Sigmoid colon (tissue), 7 donors: ENCODE data around the gene KAT5. TPM values are rescaled to one million over a fixed set of nuclear protein-coding genes. Genes with fewer than 3 reads are reported as not detected.

ENCODE experiments used
- DNase-seq: peaks from one replicate; pipeline ENCODE4 v3.0.0-alpha.2; 2019
- H3K27ac ChIP-seq, 4 donors: fragments of 200-600 bp; sonication (generic); one replicate each; pipeline ENCODE4 v1.5.1; 2016 to 2019; ENCODE audit warnings: mild to moderate bottlenecking in 1 of 4
- H3K27me3 ChIP-seq, 3 donors: fragments of 200-600 bp; sonication (generic); one replicate each; pipeline ENCODE4 v1.5.1; 2019; ENCODE audit warnings: mild to moderate bottlenecking in 1 of 3
- H3K36me3 ChIP-seq, 4 donors: fragments of 200-600 bp; sonication (generic); one replicate each; pipeline ENCODE4 v1.5.1; 2016 to 2019
- H3K4me1 ChIP-seq, 4 donors: fragments of 200-600 bp; sonication (generic); one replicate each; pipeline ENCODE4 v1.5.1; 2017 to 2019
- H3K4me3 ChIP-seq, 4 donors: fragments of 200-600 bp; sonication (generic); one replicate each; pipeline ENCODE4 v1.5.1; 2017 to 2019; ENCODE audit warnings: mild to moderate bottlenecking in 2 of 4, moderate library complexity in 1 of 4
- H3K9me3 ChIP-seq, 4 donors: fragments of 200-600 bp in 3 of 4; sonication (generic) in 3 of 4; one replicate each; pipeline versions ENCODE4 v1.5.1 to v1.6.1; 2013 to 2019
- EP300 ChIP-seq, 4 donors: sonication (generic); formaldehyde crosslinking; IDR thresholded peaks; one replicate each; pipeline ENCODE4 v1.6.1; 2017; ENCODE audit warnings: antibody characterized with exemption in 4 of 4
- POLR2A ChIP-seq, 2 donors: fragments of 450-650 bp; IDR thresholded peaks; one replicate each; pipeline ENCODE4 v1.6.1; 2016; ENCODE audit warnings: antibody characterized with exemption in 2 of 2, mild to moderate bottlenecking in 2 of 2, moderate library complexity in 2 of 2
- POLR2AphosphoS5 ChIP-seq, 4 donors: sonication (generic); formaldehyde crosslinking; IDR thresholded peaks; one replicate each; pipeline ENCODE4 v1.6.1; 2017; ENCODE audit warnings: antibody characterized with exemption in 4 of 4
- WGBS, 2 donors: extraction: QIAGEN DNeasy Blood & Tissue Kit; methylation state at CpG; one replicate each; pipeline ENCODE4 v1.1.7; 2013; 5-methylcytosine and 5-hydroxymethylcytosine counted together
- intact Hi-C: fragments of 100-400 bp; cut with DNase I; formaldehyde crosslinking; loops from one replicate; pipeline ENCODE4 v1.15.1; 2023
- polyA plus RNA-seq, 3 donors: library from polyadenylated mRNA; stranded (reverse); fragments of 200-250 nt; gene quantifications; one replicate each; pipeline ENCODE4 v1.2.3, GENCODE V29; 2013
- total RNA-seq, 4 donors: library from RNA; depleted of rRNA; stranded (reverse); fragments of >200 nt; gene quantifications; one replicate each; pipeline ENCODE4 v1.1.0, GENCODE V29; 2016
- TF ChIP-seq, protein P1 (sequence below), 4 experiments: fragments of 450-650 bp in 3 of 4; fragments of 200-600 bp in 1 of 4; IDR thresholded peaks; one replicate each; pipeline ENCODE4 v1.5.1; 2016 to 2019; ENCODE audit warnings: antibody characterized with exemption in 4 of 4, mild to moderate bottlenecking in 3 of 4, moderate library complexity in 2 of 4
- donor health status: healthy with polysubstance abuse.
- donor health status: Bipolar disorder and iron deficiency.
- donor health status: healthy.

The KAT5 gene
- total and polyA plus RNA-seq, 7 donors: 51.1 to 92.7 (median 68.1) TPM

DNA sequence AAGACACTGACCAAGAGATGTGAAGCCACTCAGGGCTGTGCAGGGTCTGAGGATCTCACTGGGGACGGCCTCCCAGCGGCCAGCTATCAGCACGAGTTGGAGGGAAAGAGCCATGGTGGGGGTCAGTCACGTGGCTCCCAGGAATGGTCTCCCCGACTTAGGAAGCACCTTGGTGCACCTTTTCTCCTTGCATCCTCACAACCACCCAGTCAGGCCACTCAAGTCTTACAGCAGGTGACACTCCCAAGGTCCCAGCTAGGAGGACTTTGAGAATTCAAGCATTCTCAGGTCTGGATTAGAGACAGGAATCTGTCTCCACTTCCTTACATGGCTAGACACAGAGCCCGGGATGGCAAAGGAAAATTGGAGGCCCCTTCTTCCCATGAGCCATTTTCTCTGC, 5.9 kb downstream of the KAT5 start:
- H3K4me1 ChIP-seq: peaks cover 0 to 35% (median 30%) of the 10 kb centered on the region in 4 donors
- WGBS, 2 donors: 78 to 81% methylated on average over 6 of the region's 6 CpGs
- DNase-seq: no peak
- H3K9me3 ChIP-seq: no peaks in the 10 kb centered on the region
- no peak overlapping the region for H3K27ac ChIP-seq
- TF ChIP-seq, protein P1, sequence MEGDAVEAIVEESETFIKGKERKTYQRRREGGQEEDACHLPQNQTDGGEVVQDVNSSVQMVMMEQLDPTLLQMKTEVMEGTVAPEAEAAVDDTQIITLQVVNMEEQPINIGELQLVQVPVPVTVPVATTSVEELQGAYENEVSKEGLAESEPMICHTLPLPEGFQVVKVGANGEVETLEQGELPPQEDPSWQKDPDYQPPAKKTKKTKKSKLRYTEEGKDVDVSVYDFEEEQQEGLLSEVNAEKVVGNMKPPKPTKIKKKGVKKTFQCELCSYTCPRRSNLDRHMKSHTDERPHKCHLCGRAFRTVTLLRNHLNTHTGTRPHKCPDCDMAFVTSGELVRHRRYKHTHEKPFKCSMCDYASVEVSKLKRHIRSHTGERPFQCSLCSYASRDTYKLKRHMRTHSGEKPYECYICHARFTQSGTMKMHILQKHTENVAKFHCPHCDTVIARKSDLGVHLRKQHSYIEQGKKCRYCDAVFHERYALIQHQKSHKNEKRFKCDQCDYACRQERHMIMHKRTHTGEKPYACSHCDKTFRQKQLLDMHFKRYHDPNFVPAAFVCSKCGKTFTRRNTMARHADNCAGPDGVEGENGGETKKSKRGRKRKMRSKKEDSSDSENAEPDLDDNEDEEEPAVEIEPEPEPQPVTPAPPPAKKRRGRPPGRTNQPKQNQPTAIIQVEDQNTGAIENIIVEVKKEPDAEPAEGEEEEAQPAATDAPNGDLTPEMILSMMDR (IDR thresholded peaks at IDR 0.05): no peak
- TF ChIP-seq POLR2A (IDR thresholded peaks at IDR 0.05): no peak
- TF ChIP-seq EP300 (IDR thresholded peaks at IDR 0.05): no peak
- no peak overlapping the region for H3K4me3 ChIP-seq
- H3K36me3 ChIP-seq: peaks cover 35 to 65% (median 55%) of the 10 kb centered on the region in 4 donors
- intact Hi-C loops: no loop called here
- no peaks in the 10 kb centered on the region for H3K27me3 ChIP-seq

DNA sequence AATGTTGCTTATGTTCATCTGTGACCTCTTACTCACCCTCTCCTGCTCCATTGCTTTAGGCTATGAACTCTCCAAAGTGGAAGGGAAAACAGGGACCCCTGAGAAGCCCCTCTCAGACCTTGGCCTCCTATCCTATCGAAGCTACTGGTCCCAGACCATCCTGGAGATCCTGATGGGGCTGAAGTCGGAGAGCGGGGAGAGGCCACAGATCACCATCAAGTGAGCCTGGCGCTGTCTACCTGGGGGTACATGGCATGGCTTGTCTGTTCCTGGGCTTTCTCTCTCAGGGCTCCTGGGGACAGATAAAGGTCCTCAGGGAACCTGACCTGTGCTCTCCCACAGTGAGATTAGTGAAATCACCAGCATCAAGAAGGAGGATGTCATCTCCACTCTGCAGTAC, 6.5 kb downstream of the KAT5 start:
- TF ChIP-seq POLR2AphosphoS5 (IDR thresholded peaks at IDR 0.05) (no peak), EP300 (IDR thresholded peaks at IDR 0.05) (no peak), POLR2A (IDR thresholded peaks at IDR 0.05) (no peak)
- TF ChIP-seq, protein P1 (IDR thresholded peaks at IDR 0.05): no peak
- DNase-seq: no peak
- Histone ChIP-seq H3K27me3 (no peaks in the 10 kb centered on the region), H3K4me3 (no peak overlapping the region), H3K4me1 (peaks cover 0 to 29% (median 24%) of the 10 kb centered on the region in 4 donors), H3K27ac (peak overlapping the region in 1 of 4 donors; percentile 95), H3K36me3 (peaks cover 33 to 59% (median 50%) of the 10 kb centered on the region in 4 donors), H3K9me3 (no peaks in the 10 kb centered on the region)
- 97% methylated on average over 4 of the region's 4 CpGs for WGBS, 2 donors
- intact Hi-C loops: no loop called here

DNA sequence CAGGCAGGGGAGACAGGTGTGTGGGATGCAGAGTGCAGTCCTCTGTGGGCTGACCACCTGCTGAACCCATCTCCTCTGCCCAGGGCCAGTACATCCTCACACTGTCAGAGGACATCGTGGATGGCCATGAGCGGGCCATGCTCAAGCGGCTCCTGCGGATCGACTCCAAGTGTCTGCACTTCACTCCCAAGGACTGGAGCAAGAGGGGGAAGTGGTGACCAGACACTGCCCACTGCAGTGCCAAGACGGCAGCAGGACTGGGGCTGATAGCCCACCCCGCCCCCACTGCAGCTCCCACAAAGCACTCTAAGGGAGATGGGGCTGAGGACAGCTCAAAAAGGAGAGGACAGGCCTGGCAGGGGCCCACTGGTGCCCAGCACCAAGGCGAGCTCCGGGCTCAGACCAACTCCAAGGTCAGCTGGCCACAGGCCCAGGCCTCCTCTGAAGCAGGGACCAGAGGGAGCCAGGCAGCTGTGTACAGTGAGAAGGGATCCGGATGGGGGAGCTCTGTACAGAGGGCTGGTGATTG, 7.0 kb downstream of the KAT5 start:
- intact Hi-C loops: no loop called here
- peak overlapping the region in 3 of 4 donors; percentile 92 to 96 (median 95) for H3K27ac ChIP-seq
- no peak for TF ChIP-seq POLR2AphosphoS5 (IDR thresholded peaks at IDR 0.05)
- TF ChIP-seq, protein P1 (IDR thresholded peaks at IDR 0.05): no peak
- TF ChIP-seq EP300 (IDR thresholded peaks at IDR 0.05): no peak
- no peak for TF ChIP-seq POLR2A (IDR thresholded peaks at IDR 0.05)
- H3K4me1 ChIP-seq: peaks cover 0 to 25% (median 21%) of the 10 kb centered on the region in 4 donors
- H3K36me3 ChIP-seq: peaks cover 28 to 54% (median 45%) of the 10 kb centered on the region in 4 donors
- no peaks in the 10 kb centered on the region for H3K9me3 ChIP-seq
- WGBS, 2 donors: 67 to 82% methylated on average over 10 of the region's 10 CpGs
- peak overlapping the region in 2 of 4 donors; percentile 72 to 75 for H3K4me3 ChIP-seq
- no peaks in the 10 kb centered on the region for H3K27me3 ChIP-seq
- DNase-seq: no peak

DNA sequence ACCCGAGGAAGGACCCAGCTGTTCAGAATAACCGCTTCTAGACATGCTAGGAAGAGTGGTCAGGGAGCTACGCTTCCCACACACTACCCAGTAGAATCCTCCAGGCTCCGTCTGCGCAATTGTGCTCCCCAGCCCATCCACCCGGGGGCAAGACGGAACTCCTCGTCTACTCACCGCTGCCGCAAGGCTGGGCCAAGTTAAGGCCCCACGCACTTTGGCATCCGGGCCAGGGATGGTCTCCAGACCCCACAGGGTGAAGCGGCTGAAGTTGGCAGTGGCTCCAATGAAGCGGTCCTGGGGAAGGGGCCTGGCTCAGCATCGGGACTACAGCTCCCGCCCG, 7.8 kb downstream of the KAT5 start:
- H3K4me3 ChIP-seq: peak overlapping the region; percentile 69 to 84 (median 74)
- no peak for DNase-seq
- peaks cover 20 to 46% (median 36%) of the 10 kb centered on the region in 4 donors for H3K36me3 ChIP-seq
- no peak for TF ChIP-seq POLR2AphosphoS5 (IDR thresholded peaks at IDR 0.05)
- no peak for TF ChIP-seq EP300 (IDR thresholded peaks at IDR 0.05)
- TF ChIP-seq, protein P1 (IDR thresholded peaks at IDR 0.05): no peak
- TF ChIP-seq POLR2A (IDR thresholded peaks at IDR 0.05): no peak
- peak overlapping the region; percentile 87 to 96 (median 94) for H3K27ac ChIP-seq
- intact Hi-C loops: no loop called here
- no peaks in the 10 kb centered on the region for H3K9me3 ChIP-seq
- H3K27me3 ChIP-seq: no peaks in the 10 kb centered on the region
- 2 to 4% methylated on average over 17 of the region's 17 CpGs for WGBS, 2 donors
- H3K4me1 ChIP-seq: peaks cover 0 to 25% (median 21%) of the 10 kb centered on the region in 4 donors
